Common myeloid progenitor, CD34-positive (primary cell): ENCODE data around the gene SLC12A3.

Experiments used
- CTCF ChIA-PET: fragments of 350-600 bp; sonication (Branson Sonifier 250); formaldehyde crosslinking; loops from one replicate; lab custom pipeline; 2021; ENCODE audit warnings: antibody characterized with exemption; lab: Charles Lee
- POLR2A ChIA-PET: fragments of 350-600 bp; sonication (Branson Sonifier 250); formaldehyde crosslinking; loops from one replicate; lab custom pipeline; 2021; ENCODE audit warnings: antibody characterized with exemption; lab: Charles Lee
- DNase-seq, 3 donors: peaks; one replicate each; pipeline versions ENCODE4 v3.0.0 to v3.0.0-alpha.2; 2013
- H3K27ac ChIP-seq, 2 experiments: 1 replicate in 1 of 2; 2 replicates in 1 of 2; pipeline ENCODE4 v1.7.0; 2013; ENCODE audit warnings: inconsistent platforms in 2 of 2, low read length in 2 of 2, mild to moderate bottlenecking in 2 of 2, low read depth in 1 of 2, moderate library complexity in 1 of 2; ENCODE audit not compliant: severe bottlenecking in 2 of 2, insufficient read depth in 1 of 2, poor library complexity in 1 of 2
- H3K27me3 ChIP-seq, 5 experiments: replicated peaks in 2 of 5; 1 replicate in 3 of 5; 2 replicates in 2 of 5; pipeline versions ENCODE4 v1.6.1 to v1.7.0; 2013; ENCODE audit warnings: low read length in 4 of 5, mild to moderate bottlenecking in 2 of 5, moderate library complexity in 2 of 5, inconsistent platforms in 1 of 5; ENCODE audit not compliant: insufficient read depth in 5 of 5, control insufficient read depth in 4 of 5
- H3K36me3 ChIP-seq, 4 experiments: 1 replicate in 2 of 4; 2 replicates in 2 of 4; pipeline versions ENCODE4 v1.6.1 to v1.7.0; 2013; ENCODE audit warnings: low read length in 3 of 4, control low read depth in 1 of 4, mild to moderate bottlenecking in 1 of 4; ENCODE audit not compliant: control insufficient read depth in 4 of 4, insufficient read depth in 4 of 4
- H3K4me1 ChIP-seq, 4 experiments: 1 replicate in 3 of 4; 2 replicates in 1 of 4; pipeline versions ENCODE4 v1.6.1 to v1.7.1; 2013; ENCODE audit warnings: low read length in 3 of 4, mild to moderate bottlenecking in 3 of 4, control low read depth in 1 of 4, inconsistent platforms in 1 of 4, moderate library complexity in 1 of 4; ENCODE audit not compliant: control insufficient read depth in 4 of 4, insufficient read depth in 4 of 4; ENCODE audit errors: control extremely low read depth in 1 of 4
- H3K4me3 ChIP-seq, 7 experiments: 1 replicate in 4 of 7; 2 replicates in 3 of 7; pipeline versions ENCODE4 v1.5.1 to v1.7.0; 2013; ENCODE audit warnings: mild to moderate bottlenecking in 7 of 7, low read length in 6 of 7, moderate library complexity in 6 of 7, inconsistent platforms in 2 of 7, low read depth in 2 of 7, control low read depth in 1 of 7; ENCODE audit not compliant: insufficient read depth in 4 of 7, control insufficient read depth in 1 of 7; ENCODE audit errors: extremely low read depth in 1 of 7
- H3K9me3 ChIP-seq, 5 experiments: 1 replicate in 4 of 5; 2 replicates in 1 of 5; pipeline versions ENCODE4 v1.6.1 to v1.7.1; 2013; ENCODE audit warnings: low read length in 4 of 5, mild to moderate bottlenecking in 2 of 5, inconsistent platforms in 1 of 5, low read depth in 1 of 5, moderate library complexity in 1 of 5; ENCODE audit not compliant: control insufficient read depth in 4 of 5, insufficient read depth in 2 of 5; ENCODE audit errors: control extremely low read depth in 1 of 5
- WGBS: methylation state at CpG from one replicate; pipeline ENCODE4 v1.1.5; 2013; ENCODE audit not compliant: insufficient coverage; 5-methylcytosine and 5-hydroxymethylcytosine counted together

The SLC12A3 gene

DNA sequence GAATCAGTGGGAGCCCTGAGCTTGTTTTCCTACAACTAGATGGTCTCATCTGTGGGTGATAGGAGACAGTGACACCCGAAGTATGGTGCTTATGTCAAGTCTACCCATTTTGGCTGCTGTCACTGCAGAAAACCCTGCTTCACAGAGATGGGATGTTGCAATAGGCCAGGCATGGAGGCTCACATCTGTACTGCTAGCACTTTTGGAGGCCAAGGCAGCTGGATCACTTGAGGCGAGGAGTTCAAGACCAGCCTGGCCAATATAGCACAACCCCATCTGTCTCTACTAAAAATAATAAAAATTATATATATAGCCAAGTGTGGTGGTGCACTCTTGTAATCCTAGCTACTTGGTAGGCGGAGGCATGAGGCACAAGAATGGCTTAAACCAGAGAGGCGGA, 64.6 kb downstream of the SLC12A3 start:
- POLR2A ChIA-PET = no interaction called here
- no peak overlapping the region for H3K4me3 ChIP-seq
- no peak overlapping the region for H3K27ac ChIP-seq
- no peak for DNase-seq
- peaks cover 0 to 25% (median 2%) of the 10 kb centered on the region in 5 experiments for H3K27me3 ChIP-seq
- CTCF ChIA-PET = no interaction called here
- no peaks in the 10 kb centered on the region for H3K9me3 ChIP-seq
- no peaks in the 10 kb centered on the region for H3K36me3 ChIP-seq
- WGBS = 100% methylated on average over 3 of the region's 4 CpGs
- peaks cover 5 to 31% (median 18%) of the 10 kb centered on the region in 4 experiments for H3K4me1 ChIP-seq

GRCh38 chr16:56930486-56931270, 65.7 kb downstream of the SLC12A3 start:
- no peak for DNase-seq
- ChIA-PET POLR2A (no interaction called here), CTCF (interaction anchor here (0.7 kb wide), 1 partner anchor 12 kb away, joined by 3 read pairs; no protein-coding TSS in a partner anchor)
- H3K27ac ChIP-seq = peak overlapping the region in 1 of 2 experiments; percentile 92
- whole genome bisulfite sequencing = 91% methylated on average over 14 of the region's 15 CpGs
- peaks cover 0 to 8% (median 5%) of the 10 kb centered on the region in 4 experiments for H3K36me3 ChIP-seq
- H3K27me3 ChIP-seq = peaks cover 0 to 23% (median 2%) of the 10 kb centered on the region in 5 experiments
- H3K4me1 ChIP-seq = peaks cover 5 to 29% (median 18%) of the 10 kb centered on the region in 4 experiments
- H3K9me3 ChIP-seq = no peaks in the 10 kb centered on the region
- no peak overlapping the region for H3K4me3 ChIP-seq

GRCh38 chr16:56931271-56931891, 66.4 kb downstream of the SLC12A3 start:
- peaks cover 2 to 15% (median 8%) of the 10 kb centered on the region in 4 experiments for H3K36me3 ChIP-seq
- ChIA-PET CTCF (no interaction called here), POLR2A (interaction anchor here (1.1 kb wide), 1 partner anchor 11 kb away, joined by 3 read pairs; no protein-coding TSS in a partner anchor)
- peak overlapping the region; percentile 21 to 99 (median 97) for H3K4me3 ChIP-seq
- H3K27me3 ChIP-seq = peaks cover 0 to 17% (median 2%) of the 10 kb centered on the region in 5 experiments
- WGBS = 44% methylated on average over 16 of the region's 25 CpGs
- H3K9me3 ChIP-seq = no peaks in the 10 kb centered on the region
- no peak for DNase-seq
- H3K4me1 ChIP-seq = peaks cover 5 to 29% (median 18%) of the 10 kb centered on the region in 4 experiments
- H3K27ac ChIP-seq = peak overlapping the region; percentile 75 to 92

DNA sequence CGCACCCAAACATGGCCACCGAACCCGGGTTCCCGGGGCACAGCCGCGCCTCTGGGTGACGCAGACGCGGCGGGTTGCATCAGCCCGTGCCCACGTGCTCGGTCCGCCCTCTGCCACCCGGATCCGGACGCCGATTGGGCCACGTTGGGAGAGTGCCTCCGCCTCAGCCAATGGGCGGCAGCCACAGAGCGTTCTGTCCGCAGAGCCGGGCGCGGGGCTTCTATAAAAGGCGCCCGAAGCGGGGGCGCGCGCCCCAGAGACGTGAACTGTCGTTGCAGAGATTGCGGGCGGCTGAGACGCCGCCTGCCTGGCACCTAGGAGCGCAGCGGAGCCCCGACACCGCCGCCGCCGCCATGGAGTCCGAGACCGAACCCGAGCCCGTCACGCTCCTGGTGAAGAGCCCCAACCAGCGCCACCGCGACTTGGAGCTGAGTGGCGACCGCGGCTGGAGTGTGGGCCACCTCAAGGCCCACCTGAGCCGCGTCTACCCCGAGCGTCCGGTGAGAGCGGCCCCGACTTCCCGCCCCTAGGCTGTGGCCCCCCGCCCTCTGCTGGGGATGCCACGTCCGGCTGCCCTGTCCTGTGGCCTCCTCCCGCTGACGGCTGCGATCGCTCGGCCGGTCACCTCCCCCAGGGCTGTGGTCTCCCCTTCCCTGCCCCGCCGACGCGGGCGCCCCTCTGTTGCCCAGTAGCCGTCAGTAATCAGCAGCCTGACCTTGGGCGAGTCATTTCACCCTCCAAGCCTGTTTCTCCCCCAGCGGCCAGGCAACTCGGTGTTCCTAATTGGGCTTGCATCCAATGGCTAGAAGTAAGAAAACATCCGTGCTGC, 67.1 kb downstream of the SLC12A3 start, which contains the start of gene HERPUD1:
TSS of gene HERPUD1 (plus strand) at position 251 of the 829 bp plus-strand sequence. CDS start at position 354, 103 bp downstream.
- Histone ChIP-seq H3K27me3 (peaks cover 0 to 11% (median 0%) of the 10 kb centered on the region in 5 experiments), H3K9me3 (no peaks in the 10 kb centered on the region), H3K27ac (peak within 1 kb of the TSS; percentile 75 to 92), H3K4me1 (peaks cover 5 to 29% (median 18%) of the 10 kb centered on the region in 4 experiments), H3K4me3 (peak within 1 kb of the TSS; percentile 78 to 99 (median 97)), H3K36me3 (peaks cover 7 to 22% (median 14%) of the 10 kb centered on the region in 4 experiments)
- peak; percentile 97 to 99 (median 99) for DNase-seq
- POLR2A ChIA-PET = interaction anchor here (1.1 kb wide), 1 partner anchor 10 kb away, joined by 3 read pairs; no protein-coding TSS in a partner anchor
- CTCF ChIA-PET = interaction anchor here (1.3 kb wide), 1 partner anchor 21 kb away, joined by 6 read pairs; no protein-coding TSS in a partner anchor
- WGBS = under 1% methylated on average over 79 of the region's 83 CpGs

DNA sequence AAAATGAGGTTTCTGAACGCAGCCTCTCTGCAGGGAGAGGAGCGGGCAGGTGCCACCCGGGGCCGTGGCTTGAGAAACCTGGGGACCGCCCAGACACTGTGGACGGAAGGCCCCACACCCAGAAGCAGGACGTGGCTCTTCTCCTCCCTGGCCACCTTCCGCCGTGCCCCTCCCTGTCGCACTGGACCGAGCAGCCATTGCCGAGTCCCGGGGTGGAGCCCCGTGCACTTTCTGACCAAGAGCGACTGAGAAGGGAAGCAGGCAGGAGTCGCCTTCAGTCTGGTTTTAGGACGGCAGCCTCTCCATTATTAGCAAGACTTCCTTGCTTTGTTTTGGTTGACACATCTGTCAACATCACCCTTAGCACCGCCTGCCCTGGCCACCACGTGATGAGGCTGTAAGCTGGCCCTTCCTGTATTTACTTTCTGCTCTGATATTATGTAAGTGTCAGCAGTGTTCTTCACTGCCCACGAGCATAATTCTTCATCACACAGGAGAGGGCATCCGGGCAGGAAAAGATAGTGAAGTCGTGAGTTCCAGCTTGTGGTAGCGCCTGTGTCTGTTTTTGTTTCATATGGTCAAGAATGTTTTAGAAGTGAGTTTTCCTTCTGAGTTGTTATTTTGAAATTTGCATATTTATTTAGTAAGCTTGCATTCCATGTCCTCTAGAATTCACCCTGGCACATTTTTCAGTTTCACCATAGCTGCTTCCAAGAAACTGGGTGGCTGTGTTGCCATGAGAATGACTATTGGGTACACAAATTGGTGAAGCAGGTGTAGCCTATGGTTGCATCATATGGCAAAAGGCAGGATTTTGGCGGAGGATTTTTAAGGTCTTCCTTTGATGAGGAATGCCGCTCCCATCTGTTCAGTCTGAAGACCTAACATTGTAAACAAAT, 68.0 kb downstream of the SLC12A3 start:
- no peaks in the 10 kb centered on the region for H3K9me3 ChIP-seq
- peaks cover 10 to 29% (median 22%) of the 10 kb centered on the region in 4 experiments for H3K36me3 ChIP-seq
- peaks cover 0 to 5% (median 0%) of the 10 kb centered on the region in 5 experiments for H3K27me3 ChIP-seq
- 6% methylated on average over 18 of the region's 25 CpGs for WGBS
- POLR2A ChIA-PET = no interaction called here
- H3K4me3 ChIP-seq = peak overlapping the region; percentile 78 to 99 (median 97)
- peak overlapping the region; percentile 75 to 92 for H3K27ac ChIP-seq
- DNase-seq = peak; percentile 44 to 64 (median 55)
- CTCF ChIA-PET = interaction anchor here (1.3 to 1.4 kb wide), 2 partner anchors 20 to 70 kb away, joined by 4 to 6 read pairs; no protein-coding TSS in a partner anchor
- H3K4me1 ChIP-seq = peaks cover 5 to 29% (median 18%) of the 10 kb centered on the region in 4 experiments
